ENCODE measurements around the gene MYBPHL. TPM values are rescaled to one million over a fixed set of nuclear protein-coding genes. Genes with fewer than 3 reads are reported as not detected.

The MYBPHL gene
- total and polyA plus RNA-seq, 2 of the 13 experiments (the other 11 are each of a cell fraction or from before 2014, with no cell fraction given), result 3.7 to 3.8 TPM

DNA sequence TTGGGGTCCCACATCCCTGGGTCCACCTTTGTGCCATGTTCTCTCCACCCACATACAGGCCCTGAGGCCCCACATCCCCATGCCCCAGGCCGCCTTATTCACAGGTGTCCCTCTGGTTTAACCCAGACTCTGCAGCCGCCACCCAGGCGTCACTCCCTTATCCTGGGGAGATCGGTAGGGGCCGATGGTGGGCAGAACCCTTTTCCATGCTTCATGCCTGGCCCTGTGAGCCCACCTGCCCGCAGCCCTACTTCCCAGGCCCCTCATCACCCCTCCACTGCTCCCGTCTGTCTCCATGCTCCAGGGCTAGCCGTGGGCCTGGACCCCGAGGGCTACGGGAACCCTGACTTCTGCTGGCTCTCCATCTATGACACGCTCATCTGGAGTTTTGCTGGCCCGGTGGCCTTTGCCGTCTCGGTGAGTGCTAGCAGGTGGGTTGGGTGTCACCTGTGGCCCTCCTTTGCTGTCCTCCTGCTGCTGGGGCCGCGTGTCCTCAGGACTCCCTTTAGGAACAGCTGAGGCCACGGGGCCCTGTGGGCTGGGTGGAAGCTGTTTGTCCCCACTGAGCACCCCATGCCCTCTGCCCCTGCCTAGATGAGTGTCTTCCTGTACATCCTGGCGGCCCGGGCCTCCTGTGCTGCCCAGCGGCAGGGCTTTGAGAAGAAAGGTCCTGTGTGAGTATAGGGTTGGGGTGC lies 36.0 kb downstream of the MYBPHL start:
- POLR2A ChIA-PET, result no interaction called here
- FAIRE-seq (no peak), ATAC-seq (no peak), DNase-seq (ENCODE audit: low spot score) (no peak)
- Histone ChIP-seq H3K9me3 (ENCODE audit: low read length) (no peaks in the 10 kb centered on the region), H3K27ac (ENCODE audit: extremely low read length, insufficient read depth, low read length) (no peak overlapping the region), H4K20me1 (ENCODE audit: insufficient read depth, low read length) (no peaks in the 10 kb centered on the region), H3K4me1 (ENCODE audit: insufficient read depth, low read length) (peaks cover 34% of the 10 kb centered on the region), H3K9ac (ENCODE audit: insufficient read depth, low read depth, low read length) (no peak overlapping the region), H3K27me3 (ENCODE audit: control insufficient read depth in 1 of 2, insufficient read depth in 2 of 2, low read length in 2 of 2) (no peaks in the 10 kb centered on the region), H3K79me2 (ENCODE audit: insufficient read depth, low read length) (no peaks in the 10 kb centered on the region), H2AFZ (ENCODE audit: low read length) (no peak overlapping the region), H3K4me3 (replicated peaks in 1 of 3; ENCODE audit: insufficient read depth in 1 of 3, low read depth in 2 of 3, low read length in 3 of 3) (no peak overlapping the region), H3K36me3 (replicated peaks in 1 of 2; ENCODE audit: control insufficient read depth in 1 of 2, insufficient read depth in 2 of 2, low read length in 2 of 2) (0 out of 5 replicates have a peak, but pooled peaks cover 2% of the 10 kb centered on the region in 2 experiments), H3K4me2 (ENCODE audit: low read depth, low read length) (no peak overlapping the region)
- CTCF ChIA-PET (ENCODE audit: low intra/inter-chr PET ratio, low total read pairs), result no interaction called here
- in situ Hi-C loops (cut with HindIII; ENCODE audit: extremely low pct_ligation_motif_present, low pct_unique_long_range_greater_than_20kb) (loop anchor here (5.0 kb wide), 1 partner anchor 52 kb away; no protein-coding TSS in a partner anchor), intact Hi-C loops (cut with micrococcal nuclease; ENCODE audit: unreplicated experiment) (loop anchor here (10.0 kb wide), 1 partner anchor 74 kb away; no protein-coding TSS in a partner anchor)
- 95% methylated on average over 14 of the region's 20 CpGs for WGBS (ENCODE audit: low lambda C conversion rate)
- no peak for TF ChIP-seq ZNF629 (CRISPR knock-in tag; conservative IDR thresholded peaks at IDR 0.05)
- TF ChIP-seq, protein P1, sequence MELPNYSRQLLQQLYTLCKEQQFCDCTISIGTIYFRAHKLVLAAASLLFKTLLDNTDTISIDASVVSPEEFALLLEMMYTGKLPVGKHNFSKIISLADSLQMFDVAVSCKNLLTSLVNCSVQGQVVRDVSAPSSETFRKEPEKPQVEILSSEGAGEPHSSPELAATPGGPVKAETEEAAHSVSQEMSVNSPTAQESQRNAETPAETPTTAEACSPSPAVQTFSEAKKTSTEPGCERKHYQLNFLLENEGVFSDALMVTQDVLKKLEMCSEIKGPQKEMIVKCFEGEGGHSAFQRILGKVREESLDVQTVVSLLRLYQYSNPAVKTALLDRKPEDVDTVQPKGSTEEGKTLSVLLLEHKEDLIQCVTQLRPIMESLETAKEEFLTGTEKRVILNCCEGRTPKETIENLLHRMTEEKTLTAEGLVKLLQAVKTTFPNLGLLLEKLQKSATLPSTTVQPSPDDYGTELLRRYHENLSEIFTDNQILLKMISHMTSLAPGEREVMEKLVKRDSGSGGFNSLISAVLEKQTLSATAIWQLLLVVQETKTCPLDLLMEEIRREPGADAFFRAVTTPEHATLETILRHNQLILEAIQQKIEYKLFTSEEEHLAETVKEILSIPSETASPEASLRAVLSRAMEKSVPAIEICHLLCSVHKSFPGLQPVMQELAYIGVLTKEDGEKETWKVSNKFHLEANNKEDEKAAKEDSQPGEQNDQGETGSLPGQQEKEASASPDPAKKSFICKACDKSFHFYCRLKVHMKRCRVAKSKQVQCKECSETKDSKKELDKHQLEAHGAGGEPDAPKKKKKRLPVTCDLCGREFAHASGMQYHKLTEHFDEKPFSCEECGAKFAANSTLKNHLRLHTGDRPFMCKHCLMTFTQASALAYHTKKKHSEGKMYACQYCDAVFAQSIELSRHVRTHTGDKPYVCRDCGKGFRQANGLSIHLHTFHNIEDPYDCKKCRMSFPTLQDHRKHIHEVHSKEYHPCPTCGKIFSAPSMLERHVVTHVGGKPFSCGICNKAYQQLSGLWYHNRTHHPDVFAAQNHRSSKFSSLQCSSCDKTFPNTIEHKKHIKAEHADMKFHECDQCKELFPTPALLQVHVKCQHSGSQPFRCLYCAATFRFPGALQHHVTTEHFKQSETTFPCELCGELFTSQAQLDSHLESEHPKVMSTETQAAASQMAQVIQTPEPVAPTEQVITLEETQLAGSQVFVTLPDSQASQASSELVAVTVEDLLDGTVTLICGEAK (IDR thresholded peaks at IDR 0.05), result no peak
- TF ChIP-seq, protein P1 (CRISPR knock-in tag; IDR thresholded peaks at IDR 0.05), result no peak
- TF ChIP-seq, protein P2, sequence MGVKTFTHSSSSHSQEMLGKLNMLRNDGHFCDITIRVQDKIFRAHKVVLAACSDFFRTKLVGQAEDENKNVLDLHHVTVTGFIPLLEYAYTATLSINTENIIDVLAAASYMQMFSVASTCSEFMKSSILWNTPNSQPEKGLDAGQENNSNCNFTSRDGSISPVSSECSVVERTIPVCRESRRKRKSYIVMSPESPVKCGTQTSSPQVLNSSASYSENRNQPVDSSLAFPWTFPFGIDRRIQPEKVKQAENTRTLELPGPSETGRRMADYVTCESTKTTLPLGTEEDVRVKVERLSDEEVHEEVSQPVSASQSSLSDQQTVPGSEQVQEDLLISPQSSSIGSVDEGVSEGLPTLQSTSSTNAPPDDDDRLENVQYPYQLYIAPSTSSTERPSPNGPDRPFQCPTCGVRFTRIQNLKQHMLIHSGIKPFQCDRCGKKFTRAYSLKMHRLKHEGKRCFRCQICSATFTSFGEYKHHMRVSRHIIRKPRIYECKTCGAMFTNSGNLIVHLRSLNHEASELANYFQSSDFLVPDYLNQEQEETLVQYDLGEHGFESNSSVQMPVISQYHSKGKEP (CRISPR knock-in tag; IDR thresholded peaks at IDR 0.05), result no peak
- TF ChIP-seq MTA3 (CRISPR knock-in tag; IDR thresholded peaks at IDR 0.05), result no peak
- TF ChIP-seq TSC22D2 (CRISPR knock-in tag; IDR thresholded peaks at IDR 0.05; ENCODE audit: borderline replicate concordance), result no peak
- TF ChIP-seq, protein P3, sequence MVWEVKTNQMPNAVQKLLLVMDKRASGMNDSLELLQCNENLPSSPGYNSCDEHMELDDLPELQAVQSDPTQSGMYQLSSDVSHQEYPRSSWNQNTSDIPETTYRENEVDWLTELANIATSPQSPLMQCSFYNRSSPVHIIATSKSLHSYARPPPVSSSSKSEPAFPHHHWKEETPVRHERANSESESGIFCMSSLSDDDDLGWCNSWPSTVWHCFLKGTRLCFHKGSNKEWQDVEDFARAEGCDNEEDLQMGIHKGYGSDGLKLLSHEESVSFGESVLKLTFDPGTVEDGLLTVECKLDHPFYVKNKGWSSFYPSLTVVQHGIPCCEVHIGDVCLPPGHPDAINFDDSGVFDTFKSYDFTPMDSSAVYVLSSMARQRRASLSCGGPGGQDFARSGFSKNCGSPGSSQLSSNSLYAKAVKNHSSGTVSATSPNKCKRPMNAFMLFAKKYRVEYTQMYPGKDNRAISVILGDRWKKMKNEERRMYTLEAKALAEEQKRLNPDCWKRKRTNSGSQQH (CRISPR knock-in tag; IDR thresholded peaks at IDR 0.05; ENCODE audit: low read depth), result no peak
- no peak for TF ChIP-seq MYNN (CRISPR knock-in tag; IDR thresholded peaks at IDR 0.05; ENCODE audit: low read depth)
- no peak for TF ChIP-seq SNAPC2 (CRISPR knock-in tag; IDR thresholded peaks at IDR 0.05)
- no peak for TF ChIP-seq SALL1 (CRISPR knock-in tag; IDR thresholded peaks at IDR 0.05)
- no TSS peak for BruUV-seq (replicated peaks)
